Activated CD4-positive, alpha-beta T cell treated with anti-CD3 and anti-CD28 coated beads, Interleukin-2, amount 50 U/mL, for 16 hours (primary cell): ENCODE results near the gene CCDC88B.

ENCODE experiments used
- DNase-seq: peaks from one replicate; pipeline ENCODE4 v3.0.0-alpha.2; 2020

CCDC88B gene

GRCh38 chr11:64348383-64349024 is 8.5 kb downstream of the CCDC88B start:
- no peak for DNase-seq

GRCh38 chr11:64349025-64349387 is 9.0 kb downstream of the CCDC88B start:
- no peak for DNase-seq

GRCh38 chr11:64349404-64349803 is 9.4 kb downstream of the CCDC88B start:
- no peak for DNase-seq

GRCh38 chr11:64351136-64351631 is 11.2 kb downstream of the CCDC88B start:
- DNase-seq: no peak

- DNase-seq: no peak
Observed at GRCh38 chr11:64352099-64352994, 12.3 kb downstream of the CCDC88B start.

GRCh38 chr11:64352995-64353714 is 13.2 kb downstream of the CCDC88B start:
- DNase-seq: no peak

- DNase-seq: no peak
Observed at GRCh38 chr11:64353715-64354506, 13.9 kb downstream of the CCDC88B start.

- DNase-seq: peak; percentile 37
Observed at GRCh38 chr11:64355078-64355940, 15.3 kb downstream of the CCDC88B start.

- peak; percentile 58 for DNase-seq
Observed at GRCh38 chr11:64356498-64357411, 16.8 kb downstream of the CCDC88B start.

GRCh38 chr11:64357446-64357845 is 17.4 kb downstream of the CCDC88B start:
- DNase-seq: no peak

- peak; percentile 68 for DNase-seq
Observed at GRCh38 chr11:64357904-64358535, 18.0 kb downstream of the CCDC88B start.

GRCh38 chr11:64358536-64358906 is 18.5 kb downstream of the CCDC88B start:
- no peak for DNase-seq

- peak; percentile 39 for DNase-seq
Observed at GRCh38 chr11:64358907-64359711, 19.1 kb downstream of the CCDC88B start, which contains the start of gene RPS6KA4. Gene RPS6KA4, plus strand, starts transcription at chr11:64359162. Its CDS starts 74 bp downstream, at chr11:64359236.

- DNase-seq: peak; percentile 26
Observed at GRCh38 chr11:64359712-64360445, 19.9 kb downstream of the CCDC88B start.

GRCh38 chr11:64360448-64360921 is 20.5 kb downstream of the CCDC88B start:
- no peak for DNase-seq

GRCh38 chr11:64361659-64362058 is 21.7 kb downstream of the CCDC88B start:
- DNase-seq: no peak

GRCh38 chr11:64362339-64362738 is 22.3 kb downstream of the CCDC88B start:
- no peak for DNase-seq

- DNase-seq: no peak
Observed at GRCh38 chr11:64364435-64364834, 24.4 kb downstream of the CCDC88B start.
